T47D (cell line): Measurements from ENCODE around the gene FAM156A.
"Not testable (repeated sequence)": the region's sequence is repeated elsewhere in the genome, so short reads cannot be mapped to it uniquely, and the experiment has no call there.

Experiments used
- DNase-seq, 2 experiments: peaks; one replicate each; pipeline versions ENCODE4 v3.0.0 to v3.0.0-alpha.2; 2011 to 2012; ENCODE audit warnings: low read depth in 1 of 2, low spot score in 1 of 2
- JUND ChIP-seq: IDR thresholded peaks from 2 replicates; pipeline ENCODE4 v1.6.1; 2012; ENCODE audit warnings: low read depth
- in situ Hi-C: cut with HindIII; loops from 2 replicates; pipeline ENCODE4 v1.10.0; 2016; ENCODE audit warnings: low sequenced_read_pairs, low pct_unique_long_range_greater_than_20kb

The FAM156A gene

GRCh38 chrX:52958113-52958959, at the start of gene FAM156A:
Gene FAM156A (minus strand): TSS chrX:52958518. CDS start chrX:52948588, 9,930 bp downstream.
- in situ Hi-C loops, DNase-seq: not testable (repeated sequence)

- in situ Hi-C loops = no loop called here
- TF ChIP-seq JUND = no peak
- no peak for DNase-seq
Measured at GRCh38 chrX:53005327-53005726, 47.0 kb upstream of the FAM156A start.

- in situ Hi-C loops = no loop called here
- no peak for DNase-seq
- no peak for TF ChIP-seq JUND
Measured at GRCh38 chrX:53004811-53005210, 46.5 kb upstream of the FAM156A start.

- DNase-seq = no peak
- no peak for TF ChIP-seq JUND
- in situ Hi-C loops = no loop called here
Measured at GRCh38 chrX:53004038-53004437, 45.7 kb upstream of the FAM156A start.

- DNase-seq = no peak
- in situ Hi-C loops = no loop called here
- no peak for TF ChIP-seq JUND
Measured at GRCh38 chrX:53003111-53003510, 44.8 kb upstream of the FAM156A start.

GRCh38 chrX:53001958-53002357, 43.6 kb upstream of the FAM156A start:
- TF ChIP-seq JUND = no peak
- in situ Hi-C loops = no loop called here

GRCh38 chrX:53000447-53001135, 42.3 kb upstream of the FAM156A start:
- no peak for TF ChIP-seq JUND
- in situ Hi-C loops = no loop called here
- no peak for DNase-seq

More at GRCh38 chrX:53001958-53002357, 43.6 kb upstream of the FAM156A start:
- DNase-seq = no peak

- no peak for DNase-seq
- TF ChIP-seq JUND = no peak
- in situ Hi-C loops = no loop called here
Measured at GRCh38 chrX:52995987-52996331, 37.6 kb upstream of the FAM156A start.

- in situ Hi-C loops = no loop called here
- DNase-seq = peak; percentile 85 to 98
- TF ChIP-seq JUND = no peak
Measured at GRCh38 chrX:52995135-52995986, 37.0 kb upstream of the FAM156A start.

GRCh38 chrX:52990848-52991247, 32.5 kb upstream of the FAM156A start:
- DNase-seq = no peak
- in situ Hi-C loops = no loop called here
- TF ChIP-seq JUND = no peak

- in situ Hi-C loops = not testable (repeated sequence)
- peak in 1 of 2 experiments; percentile 76 for DNase-seq
Measured at GRCh38 chrX:52990011-52990631, 31.8 kb upstream of the FAM156A start.
